HG03108 (cell line): ENCODE results near the gene HSP90B1.

ENCODE experiments used
- ATAC-seq: cut with Tn5 transposase; IDR thresholded peaks from one replicate; pipeline ENCODE4 v1.9.1; 2021; ENCODE audit warnings: moderate library complexity; ENCODE audit not compliant: unreplicated experiment

Gene HSP90B1

DNA sequence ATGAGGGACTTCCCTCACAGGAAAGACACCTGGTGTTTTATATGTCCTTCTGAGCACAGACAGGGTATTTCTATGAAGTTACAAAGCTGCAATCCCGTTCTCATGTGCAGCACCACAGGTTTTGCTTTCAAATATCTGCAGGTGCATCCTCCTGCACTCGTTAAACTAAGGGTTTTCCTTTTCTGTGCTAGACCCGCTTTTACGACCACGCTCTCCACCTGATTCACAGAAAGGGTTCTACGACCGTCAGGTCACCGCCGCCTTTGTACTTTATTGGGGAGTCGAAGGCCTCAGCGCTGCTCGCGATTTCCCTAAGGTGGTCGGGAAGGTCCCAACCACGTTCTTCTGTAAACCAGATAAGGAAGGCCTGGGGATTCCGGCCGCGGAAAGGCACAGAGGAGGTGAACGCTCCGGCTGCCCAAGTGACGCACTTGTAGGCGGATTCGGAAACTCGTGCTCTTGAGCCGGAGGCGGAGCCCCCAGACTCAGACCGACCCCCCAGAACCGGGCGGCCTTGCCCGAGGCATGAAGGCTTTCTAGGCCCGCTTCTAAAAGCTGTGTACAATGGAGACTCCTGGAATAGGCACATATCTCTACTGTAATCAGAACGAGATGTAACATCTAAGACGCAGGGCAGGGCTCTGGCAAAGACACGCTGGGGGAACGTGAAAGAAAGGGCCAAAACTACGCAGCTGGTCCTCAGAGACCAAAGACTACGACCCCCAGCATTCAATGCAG is 995 bp upstream of the HSP90B1 start:
- ATAC-seq = peak; percentile 18

DNA sequence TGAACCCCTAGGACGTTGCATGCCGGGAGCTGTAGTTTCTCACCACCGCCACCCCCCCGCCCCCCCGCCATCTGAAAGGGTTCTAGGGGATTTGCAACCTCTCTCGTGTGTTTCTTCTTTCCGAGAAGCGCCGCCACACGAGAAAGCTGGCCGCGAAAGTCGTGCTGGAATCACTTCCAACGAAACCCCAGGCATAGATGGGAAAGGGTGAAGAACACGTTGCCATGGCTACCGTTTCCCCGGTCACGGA is 501 bp upstream of the HSP90B1 start:
- ATAC-seq = no peak

GRCh38 chr12:103930787-103931735 is 851 bp downstream of the HSP90B1 start:
- no peak for ATAC-seq

GRCh38 chr12:103933237-103933636 is 3.0 kb downstream of the HSP90B1 start:
- ATAC-seq = no peak

DNA sequence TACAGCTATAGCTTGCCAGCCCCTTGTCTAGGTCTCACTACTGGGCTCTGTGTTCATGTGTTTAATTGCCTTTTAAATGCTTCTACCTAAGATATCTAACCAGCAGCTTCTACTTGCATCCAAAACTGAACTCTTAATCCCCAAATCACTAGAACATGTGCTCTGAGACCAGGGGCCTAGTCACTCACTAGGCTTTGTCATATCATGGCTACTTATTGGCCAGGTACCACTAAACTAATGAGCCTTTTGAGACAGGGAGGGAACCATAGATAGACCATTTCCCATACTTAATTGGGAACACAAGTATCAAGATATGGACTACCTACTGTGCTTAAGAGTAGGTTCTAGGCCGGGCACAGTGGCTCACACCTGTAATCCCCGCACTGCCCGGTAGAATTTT is 6.5 kb downstream of the HSP90B1 start:
- ATAC-seq = no peak

- ATAC-seq = no peak
These were observed 14.8 kb downstream of the HSP90B1 start for GRCh38 chr12:103944964-103945363.

DNA sequence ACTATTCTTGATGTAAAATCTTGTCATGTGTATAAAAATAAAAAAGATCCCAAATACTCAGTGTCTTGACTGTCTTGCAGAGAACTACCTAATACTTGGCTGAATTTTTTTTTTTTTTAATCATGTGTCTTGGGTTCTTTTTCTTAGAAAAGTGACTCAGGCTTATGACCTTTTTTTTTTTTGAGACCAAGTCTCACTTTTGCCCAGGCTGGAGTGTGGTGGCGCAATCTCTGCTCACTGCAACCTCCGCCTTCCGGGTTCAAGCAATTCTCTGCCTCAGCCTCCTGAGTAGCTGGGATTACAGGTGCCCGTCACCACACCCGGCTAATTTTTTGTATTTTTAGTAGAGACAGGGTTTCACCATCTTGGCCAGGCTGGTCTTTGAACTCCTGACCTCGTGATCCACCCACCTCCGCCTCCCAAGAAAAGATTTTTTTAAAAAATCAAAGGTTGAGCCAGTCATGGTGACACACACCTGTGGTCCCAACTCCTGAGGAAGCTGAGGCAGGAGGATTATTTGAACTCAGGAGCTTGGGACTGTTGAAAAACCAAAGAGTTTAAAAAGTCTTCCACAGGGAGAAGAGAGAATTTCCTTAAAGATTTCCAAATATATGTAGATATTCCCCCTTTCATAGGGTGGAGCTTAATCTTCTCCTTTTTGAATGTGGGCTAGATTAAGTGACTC is 17.8 kb downstream of the HSP90B1 start:
- no peak for ATAC-seq

- ATAC-seq = no peak
These were observed 18.7 kb downstream of the HSP90B1 start for GRCh38 chr12:103948746-103949406.

GRCh38 chr12:103952497-103952896 is 22.3 kb downstream of the HSP90B1 start:
- no peak for ATAC-seq

GRCh38 chr12:103955811-103956508 is 25.8 kb downstream of the HSP90B1 start:
- ATAC-seq = no peak

DNA sequence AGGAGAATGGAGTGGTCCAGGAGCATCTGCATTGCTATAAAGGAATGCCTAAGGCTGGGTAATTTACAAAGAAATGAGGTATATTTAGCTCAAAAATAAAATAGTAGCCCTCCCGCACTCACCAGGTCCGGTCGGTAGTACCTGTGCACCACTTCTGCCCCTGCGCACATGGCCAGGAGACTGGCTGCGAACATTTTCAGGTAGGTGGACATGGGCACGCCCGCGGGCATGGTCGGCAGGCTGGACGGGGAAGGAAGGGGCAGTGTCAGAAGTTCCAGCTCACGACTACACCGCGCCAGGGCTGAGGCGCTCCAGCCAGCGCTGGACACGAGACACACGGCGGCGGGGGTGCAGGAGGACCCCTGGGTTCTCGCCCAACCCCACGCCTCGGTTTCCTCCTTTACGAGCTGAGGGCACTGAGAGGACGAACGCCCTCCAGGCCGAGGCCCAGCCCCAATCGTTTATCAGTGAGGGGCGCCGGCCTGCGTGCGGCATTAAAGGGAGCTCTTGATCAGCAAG is 26.4 kb downstream of the HSP90B1 start:
- peak; percentile 26 for ATAC-seq

GRCh38 chr12:103957865-103958388 is 27.7 kb downstream of the HSP90B1 start:
- ATAC-seq = no peak

DNA sequence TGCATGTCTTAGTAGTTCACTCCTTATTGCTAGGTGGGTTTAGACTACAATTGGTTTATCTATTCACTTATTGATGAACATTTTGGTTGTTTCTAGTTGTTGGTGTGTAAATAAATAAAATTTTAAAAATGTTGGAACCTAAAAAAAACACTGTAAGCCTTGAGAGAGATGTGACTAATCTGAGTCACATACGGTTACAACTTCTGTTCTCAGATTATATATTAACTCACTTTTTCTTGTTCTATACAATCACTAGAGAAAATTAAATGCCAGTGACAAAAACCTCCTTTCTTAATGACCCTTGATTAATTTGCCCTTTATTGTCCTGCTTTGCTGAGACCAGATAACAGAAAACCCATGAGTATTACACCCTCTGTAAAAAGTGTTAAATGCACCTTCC is 28.4 kb downstream of the HSP90B1 start:
- ATAC-seq = no peak

GRCh38 chr12:103960616-103961227 is 30.5 kb downstream of the HSP90B1 start:
- ATAC-seq = no peak

DNA sequence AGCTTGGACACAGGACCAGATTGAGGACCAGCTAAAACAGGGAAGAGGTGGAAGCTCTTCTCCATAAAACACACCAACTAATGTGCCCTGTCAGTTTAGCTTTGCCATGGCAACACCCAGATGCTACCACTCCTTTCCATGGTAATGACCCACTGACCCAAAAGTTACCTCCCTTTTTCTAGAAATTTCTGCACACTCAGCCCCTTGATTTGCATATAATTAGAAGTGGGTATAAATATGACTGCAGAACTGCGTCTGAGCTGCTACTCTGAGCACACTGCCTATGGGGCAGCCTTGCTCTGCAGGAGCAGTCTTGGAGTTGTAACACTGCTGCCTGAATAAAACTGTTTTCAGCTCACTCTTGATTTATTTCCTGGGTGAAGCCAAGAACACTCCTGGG is 32.3 kb downstream of the HSP90B1 start:
- no peak for ATAC-seq

DNA sequence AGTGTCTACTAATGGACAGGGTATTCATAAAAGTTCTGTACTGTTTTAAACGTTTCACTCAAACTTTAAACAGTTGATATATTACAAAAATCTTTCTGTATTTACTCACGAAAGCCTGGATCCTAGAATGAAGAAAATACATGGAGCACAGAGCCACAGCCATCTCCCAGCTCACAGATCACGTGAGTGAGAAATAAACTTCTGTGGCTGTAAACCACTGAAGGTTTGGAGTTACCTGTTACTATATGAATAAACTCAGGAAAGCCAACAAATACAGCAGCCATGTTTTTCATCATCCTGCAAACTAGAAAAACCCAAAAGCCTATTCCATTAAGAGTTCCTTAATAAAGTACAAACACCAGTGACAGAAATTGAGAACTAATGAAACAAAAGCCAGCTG is 34.6 kb downstream of the HSP90B1 start:
- no peak for ATAC-seq

DNA sequence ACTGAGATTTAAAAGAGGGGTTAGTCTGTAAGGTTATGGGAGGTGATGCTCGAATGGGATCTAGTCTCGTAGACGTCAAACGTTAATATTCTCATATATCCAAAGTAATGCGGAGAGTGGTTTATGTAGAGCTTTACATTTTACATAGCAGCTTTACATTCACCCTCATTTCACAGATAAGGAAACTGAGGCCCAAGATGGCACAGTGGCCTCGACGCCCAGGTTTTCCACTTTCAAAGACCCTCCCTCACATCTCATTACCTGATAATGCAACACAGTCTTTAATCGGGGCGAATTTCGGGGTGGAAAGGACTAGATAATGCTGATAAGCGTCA is 35.0 kb downstream of the HSP90B1 start:
- ATAC-seq = no peak

GRCh38 chr12:103965590-103966504 is 35.6 kb downstream of the HSP90B1 start, which contains the start of gene TDG:
Gene TDG (plus strand): TSS chr12:103965872. CDS start chr12:103966038, 166 bp downstream.
- peak; percentile 91 for ATAC-seq

GRCh38 chr12:103966736-103967135 is 36.5 kb downstream of the HSP90B1 start:
- no peak for ATAC-seq
